Vagina (tissue), 2 donors: ENCODE measurements around the gene MERTK.

Experiments used
- POLR2A ChIP-seq, 2 donors: fragments of 450-650 bp; IDR thresholded peaks; one replicate each; pipeline ENCODE4 v1.6.1; 2017; ENCODE audit warnings: antibody characterized with exemption in 2 of 2, mild to moderate bottlenecking in 2 of 2, moderate library complexity in 2 of 2
- TF ChIP-seq, protein P1 (sequence below), 3 experiments: fragments of 450-650 bp in 2 of 3; fragments of 200-600 bp in 1 of 3; sonication (generic) in 1 of 3; IDR thresholded peaks; one replicate each; pipeline ENCODE4 v1.5.1; 2017 to 2019; ENCODE audit warnings: antibody characterized with exemption in 3 of 3, mild to moderate bottlenecking in 2 of 3, moderate library complexity in 2 of 3

DNA sequence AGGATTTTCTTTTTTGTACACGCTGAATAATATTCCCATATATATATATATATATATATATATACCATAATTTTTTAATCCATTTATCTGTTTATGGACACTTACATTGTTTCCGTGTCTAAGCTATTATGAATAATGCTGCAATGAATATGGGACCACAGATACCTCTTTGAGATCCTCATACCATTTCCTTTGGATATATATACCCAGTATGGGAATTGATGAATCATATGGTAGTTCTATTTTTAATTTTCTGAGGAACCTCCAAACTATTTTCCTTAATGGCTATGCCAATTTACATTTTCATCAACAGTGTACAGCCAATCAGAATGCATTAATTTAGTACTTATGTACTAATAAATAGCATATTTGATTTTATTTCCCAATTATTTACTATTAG, 53.1 kb downstream of the MERTK start:
- TF ChIP-seq, protein P1, sequence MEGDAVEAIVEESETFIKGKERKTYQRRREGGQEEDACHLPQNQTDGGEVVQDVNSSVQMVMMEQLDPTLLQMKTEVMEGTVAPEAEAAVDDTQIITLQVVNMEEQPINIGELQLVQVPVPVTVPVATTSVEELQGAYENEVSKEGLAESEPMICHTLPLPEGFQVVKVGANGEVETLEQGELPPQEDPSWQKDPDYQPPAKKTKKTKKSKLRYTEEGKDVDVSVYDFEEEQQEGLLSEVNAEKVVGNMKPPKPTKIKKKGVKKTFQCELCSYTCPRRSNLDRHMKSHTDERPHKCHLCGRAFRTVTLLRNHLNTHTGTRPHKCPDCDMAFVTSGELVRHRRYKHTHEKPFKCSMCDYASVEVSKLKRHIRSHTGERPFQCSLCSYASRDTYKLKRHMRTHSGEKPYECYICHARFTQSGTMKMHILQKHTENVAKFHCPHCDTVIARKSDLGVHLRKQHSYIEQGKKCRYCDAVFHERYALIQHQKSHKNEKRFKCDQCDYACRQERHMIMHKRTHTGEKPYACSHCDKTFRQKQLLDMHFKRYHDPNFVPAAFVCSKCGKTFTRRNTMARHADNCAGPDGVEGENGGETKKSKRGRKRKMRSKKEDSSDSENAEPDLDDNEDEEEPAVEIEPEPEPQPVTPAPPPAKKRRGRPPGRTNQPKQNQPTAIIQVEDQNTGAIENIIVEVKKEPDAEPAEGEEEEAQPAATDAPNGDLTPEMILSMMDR (IDR thresholded peaks at IDR 0.05) = no peak
- TF ChIP-seq POLR2A (IDR thresholded peaks at IDR 0.05) = no peak
